ENCODE data around the gene RARRES2.
"Not testable (repeated sequence)": the region's sequence is repeated elsewhere in the genome, so short reads cannot be mapped to it uniquely, and the experiment has no call there.

The RARRES2 gene

GRCh38 chr7:150304499-150305258 is 36.8 kb downstream of the RARRES2 start:
- not testable (repeated sequence) for H4K20me1 ChIP-seq (ENCODE audit: control insufficient read depth, insufficient read depth, low read depth, low read length); H3K36me3 ChIP-seq (ENCODE audit: control insufficient read depth, low read length); H3K9me2 ChIP-seq (replicated peaks; ENCODE audit: control insufficient read depth, low read length); H3K9me3 ChIP-seq (ENCODE audit: control insufficient read depth, insufficient read depth, low read length); H3K79me2 ChIP-seq (ENCODE audit: control insufficient read depth, low read length); H3K27me3 ChIP-seq (ENCODE audit: control insufficient read depth, low read length); H3K4me3 ChIP-seq (ENCODE audit: low read length); H3K4me2 ChIP-seq (ENCODE audit: low read length); H3K27ac ChIP-seq (ENCODE audit: low read depth, low read length); H3F3A ChIP-seq (ENCODE audit: control insufficient read depth, insufficient read depth); H3K4me1 ChIP-seq (ENCODE audit: control insufficient read depth, low read length)

GRCh38 chr7:150302908-150303310 is 38.5 kb downstream of the RARRES2 start:
- H3K27ac ChIP-seq (ENCODE audit: low read depth, low read length); H3K9me3 ChIP-seq (ENCODE audit: control insufficient read depth, insufficient read depth, low read length); H3F3A ChIP-seq (ENCODE audit: control insufficient read depth, insufficient read depth); H3K9me2 ChIP-seq (replicated peaks; ENCODE audit: control insufficient read depth, low read length); H3K4me1 ChIP-seq (ENCODE audit: control insufficient read depth, low read length); H3K4me3 ChIP-seq (ENCODE audit: low read length); H3K27me3 ChIP-seq (ENCODE audit: control insufficient read depth, low read length); H3K36me3 ChIP-seq (ENCODE audit: control insufficient read depth, low read length); H3K79me2 ChIP-seq (ENCODE audit: control insufficient read depth, low read length); H4K20me1 ChIP-seq (ENCODE audit: control insufficient read depth, insufficient read depth, low read depth, low read length); H3K4me2 ChIP-seq (ENCODE audit: low read length): not testable (repeated sequence)

GRCh38 chr7:150297978-150298377 is 43.5 kb downstream of the RARRES2 start:
- not testable (repeated sequence) for H3F3A ChIP-seq (ENCODE audit: control insufficient read depth, insufficient read depth); H3K79me2 ChIP-seq (ENCODE audit: control insufficient read depth, low read length); H4K20me1 ChIP-seq (ENCODE audit: control insufficient read depth, insufficient read depth, low read depth, low read length); H3K9me2 ChIP-seq (replicated peaks; ENCODE audit: control insufficient read depth, low read length); H3K4me1 ChIP-seq (ENCODE audit: control insufficient read depth, low read length); H3K9me3 ChIP-seq (ENCODE audit: control insufficient read depth, insufficient read depth, low read length); H3K27ac ChIP-seq (ENCODE audit: low read depth, low read length); H3K4me2 ChIP-seq (ENCODE audit: low read length); H3K36me3 ChIP-seq (ENCODE audit: control insufficient read depth, low read length); H3K4me3 ChIP-seq (ENCODE audit: low read length); H3K27me3 ChIP-seq (ENCODE audit: control insufficient read depth, low read length)

GRCh38 chr7:150296802-150297201 is 44.6 kb downstream of the RARRES2 start:
- not testable (repeated sequence) for H3K27me3 ChIP-seq (ENCODE audit: control insufficient read depth, low read length)

GRCh38 chr7:150295614-150296013 is 45.8 kb downstream of the RARRES2 start:
- not testable (repeated sequence) for H3K27me3 ChIP-seq (ENCODE audit: control insufficient read depth, low read length); H3K9me2 ChIP-seq (replicated peaks; ENCODE audit: control insufficient read depth, low read length); H3K36me3 ChIP-seq (ENCODE audit: control insufficient read depth, low read length)

More at GRCh38 chr7:150296802-150297201, 44.6 kb downstream of the RARRES2 start:
- H3K79me2 ChIP-seq (ENCODE audit: control insufficient read depth, low read length); H3K9me3 ChIP-seq (ENCODE audit: control insufficient read depth, insufficient read depth, low read length); H3K4me1 ChIP-seq (ENCODE audit: control insufficient read depth, low read length); H4K20me1 ChIP-seq (ENCODE audit: control insufficient read depth, insufficient read depth, low read depth, low read length); H3K4me3 ChIP-seq (ENCODE audit: low read length); H3K27ac ChIP-seq (ENCODE audit: low read depth, low read length); H3K4me2 ChIP-seq (ENCODE audit: low read length); H3K36me3 ChIP-seq (ENCODE audit: control insufficient read depth, low read length); H3K9me2 ChIP-seq (replicated peaks; ENCODE audit: control insufficient read depth, low read length); H3F3A ChIP-seq (ENCODE audit: control insufficient read depth, insufficient read depth): not testable (repeated sequence)

GRCh38 chr7:150295027-150295426 is 46.4 kb downstream of the RARRES2 start:
- H3K9me3 ChIP-seq (ENCODE audit: control insufficient read depth, insufficient read depth, low read length); H3K27me3 ChIP-seq (ENCODE audit: control insufficient read depth, low read length); H3K79me2 ChIP-seq (ENCODE audit: control insufficient read depth, low read length); H3K4me1 ChIP-seq (ENCODE audit: control insufficient read depth, low read length); H3F3A ChIP-seq (ENCODE audit: control insufficient read depth, insufficient read depth); H3K9me2 ChIP-seq (replicated peaks; ENCODE audit: control insufficient read depth, low read length); H4K20me1 ChIP-seq (ENCODE audit: control insufficient read depth, insufficient read depth, low read depth, low read length); H3K4me3 ChIP-seq (ENCODE audit: low read length); H3K4me2 ChIP-seq (ENCODE audit: low read length); H3K27ac ChIP-seq (ENCODE audit: low read depth, low read length); H3K36me3 ChIP-seq (ENCODE audit: control insufficient read depth, low read length): not testable (repeated sequence)

More at GRCh38 chr7:150295614-150296013, 45.8 kb downstream of the RARRES2 start:
- H3K4me2 ChIP-seq (ENCODE audit: low read length); H4K20me1 ChIP-seq (ENCODE audit: control insufficient read depth, insufficient read depth, low read depth, low read length); H3F3A ChIP-seq (ENCODE audit: control insufficient read depth, insufficient read depth); H3K4me3 ChIP-seq (ENCODE audit: low read length); H3K79me2 ChIP-seq (ENCODE audit: control insufficient read depth, low read length); H3K9me3 ChIP-seq (ENCODE audit: control insufficient read depth, insufficient read depth, low read length); H3K4me1 ChIP-seq (ENCODE audit: control insufficient read depth, low read length); H3K27ac ChIP-seq (ENCODE audit: low read depth, low read length): not testable (repeated sequence)

GRCh38 chr7:150290317-150290716 is 51.1 kb downstream of the RARRES2 start:
- not testable (repeated sequence) for H3K4me2 ChIP-seq (ENCODE audit: low read length); H3K9me3 ChIP-seq (ENCODE audit: control insufficient read depth, insufficient read depth, low read length); H3K4me3 ChIP-seq (ENCODE audit: low read length); H3K36me3 ChIP-seq (ENCODE audit: control insufficient read depth, low read length); H3K9me2 ChIP-seq (replicated peaks; ENCODE audit: control insufficient read depth, low read length); H3K27ac ChIP-seq (ENCODE audit: low read depth, low read length); H3K4me1 ChIP-seq (ENCODE audit: control insufficient read depth, low read length); H3F3A ChIP-seq (ENCODE audit: control insufficient read depth, insufficient read depth); H3K27me3 ChIP-seq (ENCODE audit: control insufficient read depth, low read length); H3K79me2 ChIP-seq (ENCODE audit: control insufficient read depth, low read length); H4K20me1 ChIP-seq (ENCODE audit: control insufficient read depth, insufficient read depth, low read depth, low read length)

GRCh38 chr7:150288816-150289215 is 52.6 kb downstream of the RARRES2 start:
- H3K4me2 ChIP-seq (ENCODE audit: low read length); H3K36me3 ChIP-seq (ENCODE audit: control insufficient read depth, low read length); H3K27ac ChIP-seq (ENCODE audit: low read depth, low read length); H3K27me3 ChIP-seq (ENCODE audit: control insufficient read depth, low read length); H3K9me2 ChIP-seq (replicated peaks; ENCODE audit: control insufficient read depth, low read length); H3K79me2 ChIP-seq (ENCODE audit: control insufficient read depth, low read length); H4K20me1 ChIP-seq (ENCODE audit: control insufficient read depth, insufficient read depth, low read depth, low read length); H3F3A ChIP-seq (ENCODE audit: control insufficient read depth, insufficient read depth); H3K9me3 ChIP-seq (ENCODE audit: control insufficient read depth, insufficient read depth, low read length); H3K4me3 ChIP-seq (ENCODE audit: low read length); H3K4me1 ChIP-seq (ENCODE audit: control insufficient read depth, low read length): not testable (repeated sequence)

All from DOHH2 (cell line).